Activated CD4-positive, alpha-beta T cell treated with anti-CD3 and anti-CD28 coated beads for 24 hours (primary cell): Measurements from ENCODE around the gene TBC1D7.
"Not testable (repeated sequence)": the region's sequence is repeated elsewhere in the genome, so short reads cannot be mapped to it uniquely, and the experiment has no call there.

ENCODE experiments used
- DNase-seq, 2 donors: peaks; one replicate each; pipeline ENCODE4 v3.0.0-alpha.2; 2020; ENCODE audit warnings: low read depth in 2 of 2

Gene TBC1D7

DNA sequence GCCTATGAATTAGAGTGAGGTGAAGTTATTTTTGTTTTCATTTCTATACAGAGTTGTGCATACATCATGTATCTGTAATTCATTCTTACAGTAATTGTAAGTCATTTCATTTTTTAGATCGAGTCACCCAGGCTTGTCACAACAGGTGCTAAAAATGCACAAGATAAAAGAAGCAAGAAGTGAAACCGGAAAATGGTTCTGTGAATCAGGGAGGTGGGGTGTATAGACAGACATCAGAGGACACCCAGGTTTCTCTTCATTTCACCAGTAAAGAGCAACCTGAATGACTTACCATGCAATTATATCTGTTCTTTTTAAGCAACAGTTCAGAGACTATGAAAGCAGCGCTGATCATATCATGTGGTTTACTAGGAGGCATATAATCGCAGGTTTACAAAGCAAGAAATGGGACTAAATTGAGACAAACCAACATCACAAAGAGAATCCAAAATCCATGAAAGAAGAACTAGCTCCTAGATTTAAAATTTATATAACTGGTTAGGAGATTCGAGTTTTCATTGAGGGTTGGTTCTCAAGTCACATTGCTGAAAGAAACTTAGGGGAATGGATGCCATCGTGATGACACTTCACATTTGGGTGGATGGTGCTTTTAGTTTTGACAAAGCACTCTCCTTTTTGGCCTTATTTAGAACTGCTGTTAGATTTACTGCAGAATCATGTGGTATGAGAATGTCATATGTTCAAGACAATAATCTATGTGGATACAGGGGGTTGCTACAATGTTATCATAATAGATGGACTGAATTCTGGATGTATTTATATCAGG, 27.9 kb upstream of the TBC1D7 start:
- peak in 1 of 2 donors; percentile 33 for DNase-seq

DNA sequence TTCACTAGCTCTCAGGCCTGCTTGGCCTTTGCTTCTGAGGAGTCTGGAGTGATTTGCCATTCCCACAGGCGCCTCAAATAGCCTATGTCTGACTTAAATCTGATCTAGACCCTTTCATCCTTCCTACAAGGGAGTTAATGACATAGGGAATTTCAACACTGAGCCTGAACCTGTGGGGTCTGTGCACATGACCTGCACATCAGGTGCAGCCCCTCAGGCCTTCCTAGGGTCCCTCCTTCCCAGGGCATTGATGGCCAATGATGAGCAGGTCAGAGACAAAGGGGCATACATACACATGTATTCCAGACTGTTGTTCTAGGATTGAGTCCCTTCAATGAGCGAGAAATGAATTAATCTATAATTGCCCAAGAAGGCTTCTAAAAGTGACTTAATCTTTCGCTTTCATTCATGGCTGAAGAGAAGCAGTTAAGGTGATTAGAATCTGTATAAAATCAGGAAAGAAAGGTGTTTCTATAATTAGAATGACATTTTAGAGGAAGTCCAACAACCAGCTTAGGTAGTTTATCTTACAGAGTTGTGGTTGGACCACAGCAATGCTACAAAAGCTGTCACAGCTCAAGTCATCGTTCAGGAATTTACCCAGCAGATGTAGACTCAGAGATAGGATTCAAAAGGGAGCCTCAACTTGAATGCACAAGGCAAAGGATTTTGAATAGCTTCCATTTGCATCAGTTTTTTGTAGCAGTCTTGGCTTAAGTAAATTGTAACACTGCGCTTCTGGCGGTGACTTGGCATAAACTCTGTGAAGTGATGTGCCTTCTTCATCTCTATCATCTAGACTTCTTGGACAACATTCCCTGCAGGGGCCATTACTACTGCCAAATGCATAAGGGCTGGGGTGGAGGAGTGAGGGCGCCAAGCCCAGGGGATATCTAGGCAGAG, 27.0 kb upstream of the TBC1D7 start:
- DNase-seq: no peak

DNA sequence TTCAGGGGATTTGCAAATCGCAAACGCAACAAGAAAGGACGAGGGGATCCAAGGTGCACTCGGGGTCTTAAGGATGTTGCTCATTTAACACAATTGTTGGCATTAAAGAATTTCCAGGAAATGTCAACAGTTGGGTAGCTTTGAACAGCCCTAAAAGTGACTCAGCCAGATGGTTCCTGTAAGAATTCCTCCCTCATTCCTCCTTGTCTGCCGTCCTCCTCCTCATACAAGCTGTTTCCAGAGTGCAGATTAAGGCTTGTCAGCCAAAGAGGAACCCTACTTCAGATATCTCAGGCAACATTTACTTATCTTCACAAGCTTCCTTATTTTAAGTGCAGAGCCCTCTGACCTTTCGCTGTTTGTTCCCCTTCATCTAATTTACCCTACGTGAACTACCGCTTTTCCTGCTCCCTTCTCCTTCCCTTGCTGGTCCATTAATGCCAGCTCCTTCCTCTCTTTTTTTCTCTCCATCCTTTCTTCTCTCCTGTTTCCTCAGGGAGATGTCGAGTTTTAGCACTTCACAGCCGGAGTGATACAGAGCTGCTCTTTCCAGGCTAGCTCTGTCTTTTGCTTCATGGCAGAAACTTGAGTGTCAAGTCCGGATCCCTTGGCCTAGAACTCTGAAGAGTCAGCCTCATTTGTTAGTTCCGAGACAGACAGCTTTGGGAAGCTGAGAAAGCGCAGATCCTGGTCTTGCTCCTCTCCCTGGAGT, 26.1 kb upstream of the TBC1D7 start:
- DNase-seq: no peak

DNA sequence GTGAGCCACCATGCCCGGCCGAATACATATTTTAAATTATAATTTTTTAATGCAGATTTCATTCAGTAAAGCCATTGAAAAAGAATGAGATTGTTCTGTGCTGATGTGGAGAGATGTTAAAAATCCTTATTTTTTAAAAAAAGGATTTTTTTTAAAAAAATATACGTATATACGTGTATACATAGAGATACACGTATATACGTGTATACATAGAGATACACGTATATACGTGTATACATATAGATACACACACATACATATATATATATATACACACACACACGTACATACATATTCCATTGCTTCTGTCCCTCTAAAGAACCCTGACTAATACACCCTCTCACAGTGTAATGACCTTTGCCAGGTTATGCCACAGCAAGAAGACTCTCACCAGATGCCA, 23.8 kb upstream of the TBC1D7 start:
- no peak for DNase-seq

DNA sequence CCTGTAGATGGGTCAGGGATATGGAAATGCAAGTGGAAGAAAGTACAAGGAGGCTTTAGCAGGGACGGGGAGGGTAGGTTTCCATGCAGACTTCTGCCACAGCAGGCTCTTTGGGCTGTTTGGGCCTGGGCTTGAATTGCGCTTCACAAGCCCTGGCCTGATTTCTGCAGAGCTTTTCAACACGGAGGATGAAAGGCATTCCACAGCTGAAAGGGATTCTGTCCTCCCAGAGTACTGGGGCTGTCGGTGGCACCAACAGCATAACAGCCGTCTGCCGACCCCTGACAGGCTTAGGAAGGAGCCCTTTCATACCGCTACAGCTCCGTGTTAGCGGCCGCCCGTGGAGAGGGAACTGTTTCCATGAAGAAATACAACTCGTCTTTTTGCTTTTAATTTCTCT, 22.9 kb upstream of the TBC1D7 start:
- no peak for DNase-seq

DNA sequence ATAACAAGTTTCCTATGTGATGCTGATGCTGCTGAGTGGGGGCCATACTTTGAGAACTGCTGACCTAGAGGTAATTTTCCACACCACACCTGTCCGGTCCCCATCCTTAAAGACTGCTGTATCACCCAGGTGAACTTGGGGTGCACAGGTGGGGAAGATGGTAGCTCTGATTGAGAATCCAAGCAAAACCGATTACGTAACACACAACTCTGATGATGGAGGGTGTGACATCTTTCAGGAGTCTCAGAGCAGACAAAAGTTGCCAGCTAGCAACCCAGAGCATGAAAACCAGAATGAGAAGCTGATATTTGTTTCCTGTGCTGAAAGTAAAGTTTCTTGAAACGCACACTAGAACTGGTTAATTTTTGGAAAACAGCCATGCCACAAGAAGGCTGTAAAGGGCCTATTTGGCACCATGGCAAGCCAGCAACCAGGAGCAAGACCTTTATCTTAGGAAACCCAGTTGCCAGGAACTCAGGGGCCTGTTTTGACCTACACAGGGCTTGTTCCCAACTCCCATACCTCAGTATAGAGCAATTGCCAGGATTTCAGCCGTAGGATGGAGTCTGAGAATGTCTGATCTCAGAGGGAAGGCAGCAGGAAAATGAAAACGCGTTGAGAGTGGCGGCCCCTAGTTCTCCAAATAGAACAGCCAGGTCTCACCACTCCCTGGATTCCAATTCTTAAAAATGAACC, 21.6 kb upstream of the TBC1D7 start:
- no peak for DNase-seq

DNA sequence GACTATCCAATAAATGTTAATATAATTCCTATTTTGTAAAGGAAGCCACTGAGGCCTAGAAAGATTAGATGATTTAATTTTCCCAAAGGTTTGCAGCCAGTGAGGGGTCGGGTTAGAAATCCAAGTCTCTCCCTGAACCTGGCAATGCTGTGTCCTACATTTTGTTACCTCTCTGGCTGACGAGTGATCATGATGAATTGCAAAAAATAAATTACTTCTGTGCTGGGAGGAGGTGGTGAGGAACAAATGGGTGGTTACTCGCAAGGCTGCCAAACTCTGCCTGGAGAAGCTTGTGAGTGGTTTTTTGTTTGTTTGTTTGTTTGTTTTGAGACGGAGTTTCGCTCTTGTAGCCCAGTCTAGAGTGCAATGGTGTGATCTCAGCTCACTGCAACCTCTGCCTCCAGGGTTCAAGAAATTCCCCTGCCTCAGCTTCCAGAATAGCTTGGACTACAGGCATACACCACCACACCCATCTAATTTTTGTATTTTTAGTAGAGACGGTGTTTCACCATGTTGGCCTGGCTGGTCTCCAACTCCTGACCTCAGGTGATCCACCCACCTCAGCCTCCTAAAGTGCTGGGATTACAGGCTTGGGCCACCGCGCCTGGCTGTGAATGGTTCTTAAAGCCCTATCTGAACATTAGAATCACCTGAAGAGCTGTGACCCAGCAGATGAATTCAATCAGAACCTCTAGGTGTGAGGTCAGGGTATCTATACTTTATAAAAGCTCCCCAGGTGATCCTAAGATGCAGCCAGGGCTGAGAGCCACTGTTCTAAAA, 20.2 kb upstream of the TBC1D7 start:
- DNase-seq: no peak

DNA sequence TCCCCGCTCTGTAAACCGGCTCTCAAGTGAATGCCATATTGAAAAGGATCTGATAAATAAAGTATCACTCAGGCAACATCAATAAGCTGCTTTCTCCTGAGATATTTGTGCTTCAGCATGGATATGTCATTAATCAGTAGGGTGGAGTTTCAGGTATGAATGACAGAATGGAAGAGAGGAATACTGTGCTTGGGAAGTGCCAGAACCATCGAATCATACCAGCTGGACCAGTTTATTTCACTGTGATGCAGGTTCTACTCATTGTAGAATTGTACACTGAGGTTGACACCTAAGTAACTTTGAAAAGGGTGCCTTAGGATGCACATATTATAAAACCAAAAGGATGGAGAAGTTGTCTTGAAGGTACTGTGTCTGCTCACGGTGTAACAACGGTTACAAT, 17.9 kb upstream of the TBC1D7 start:
- DNase-seq: no peak

DNA sequence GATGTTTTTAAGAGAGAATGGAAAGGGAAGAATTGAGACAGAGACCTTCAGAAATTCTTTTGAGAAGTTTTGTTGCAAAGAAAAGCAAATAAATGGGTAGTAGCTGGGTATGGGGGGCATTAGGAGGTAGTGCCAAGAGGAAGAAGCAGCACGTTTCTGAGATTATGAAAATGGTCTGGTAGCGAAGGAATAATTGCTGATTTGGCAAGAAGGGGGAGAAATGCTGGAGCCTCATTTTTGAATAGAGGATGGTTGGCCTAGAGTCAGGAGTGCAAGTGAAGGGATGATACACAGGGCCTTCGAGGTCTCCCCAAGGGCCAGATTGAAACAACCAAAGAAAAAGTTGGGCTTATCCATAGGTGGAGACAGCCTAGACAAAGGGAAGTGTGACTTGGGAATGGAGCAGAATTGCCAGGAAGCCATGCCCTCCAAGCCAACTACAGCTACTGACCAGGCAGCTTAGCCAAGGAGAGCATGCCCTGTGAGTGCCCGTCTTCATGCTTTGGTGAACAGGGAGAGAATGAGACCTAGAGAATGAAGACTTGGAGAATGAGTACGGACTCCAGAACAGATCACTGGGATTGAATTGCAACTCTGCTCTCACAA, 14.2 kb upstream of the TBC1D7 start:
- no peak for DNase-seq

DNA sequence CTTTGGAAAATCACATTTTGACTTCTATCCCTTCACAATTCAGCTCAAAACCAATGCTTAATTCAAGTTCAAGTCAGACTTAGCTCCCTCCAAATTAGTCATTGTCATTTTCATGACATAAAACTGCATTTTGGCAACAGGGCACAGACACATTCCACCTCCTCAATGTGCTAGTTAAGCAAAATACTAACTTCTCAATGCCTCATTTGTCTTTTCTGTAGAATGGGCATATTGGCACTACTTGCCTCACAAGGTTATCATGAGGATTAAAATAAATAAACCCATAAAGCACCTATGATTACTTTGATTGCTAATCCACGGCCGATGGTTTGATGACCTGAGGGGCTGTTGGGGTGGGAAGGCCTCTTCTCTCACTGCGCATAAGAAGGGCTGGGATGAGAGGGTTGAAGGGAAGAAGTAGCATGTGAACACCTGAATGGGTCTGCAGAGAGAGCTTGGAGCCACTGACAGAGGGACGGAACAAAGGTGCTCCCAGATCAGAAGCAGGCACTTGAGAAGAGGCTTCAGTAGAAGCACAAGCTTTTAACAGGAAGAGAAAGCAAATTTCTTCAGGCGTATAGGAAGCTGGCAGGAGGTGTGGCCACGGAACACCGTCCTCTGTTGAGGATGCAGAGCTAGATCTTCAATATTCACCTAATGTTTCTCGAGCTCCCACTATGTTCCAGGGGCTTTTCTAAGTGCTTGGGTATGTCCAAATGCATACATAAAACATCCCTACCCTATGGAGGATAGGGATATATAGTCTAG, 11.7 kb upstream of the TBC1D7 start:
- DNase-seq: no peak

DNA sequence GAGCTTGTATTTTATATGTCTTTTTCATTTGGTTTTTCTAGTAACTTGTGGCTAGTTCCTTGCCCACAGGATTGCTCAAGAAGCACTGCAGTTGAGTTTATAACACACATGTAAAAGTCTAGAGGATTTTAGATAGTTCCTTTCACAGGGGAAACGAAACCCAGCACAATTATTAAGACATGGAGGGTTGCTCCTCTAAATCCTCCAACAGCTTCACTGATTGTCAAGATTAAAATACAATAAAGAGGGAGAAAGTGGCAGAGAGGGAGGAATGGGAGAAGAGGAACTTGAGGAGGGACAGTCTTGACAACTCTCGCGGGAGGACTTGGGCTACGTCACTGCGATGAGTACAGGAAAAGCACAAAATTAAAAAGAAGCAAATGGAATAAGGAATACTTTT, 9.7 kb upstream of the TBC1D7 start:
- DNase-seq: no peak

DNA sequence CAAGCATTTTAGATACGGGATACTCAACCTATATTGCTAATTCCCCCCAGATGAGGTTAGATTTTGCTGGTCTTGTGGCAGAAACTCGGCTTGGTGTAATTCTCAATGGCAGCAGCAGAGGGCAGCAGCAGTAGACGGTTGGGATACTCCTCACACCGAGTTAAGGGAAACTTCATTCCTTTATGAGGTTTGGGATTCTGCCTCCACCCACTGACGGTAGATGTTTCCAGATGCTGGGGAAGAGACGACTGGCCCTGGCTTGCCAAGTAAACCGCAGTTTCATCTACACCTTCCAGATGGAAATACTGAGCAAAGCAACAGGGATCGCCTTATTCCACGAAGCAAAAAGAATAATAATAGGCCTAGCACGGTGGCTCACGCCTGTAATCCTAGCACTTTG, 8.2 kb upstream of the TBC1D7 start:
- peak; percentile 63 to 85 for DNase-seq

DNA sequence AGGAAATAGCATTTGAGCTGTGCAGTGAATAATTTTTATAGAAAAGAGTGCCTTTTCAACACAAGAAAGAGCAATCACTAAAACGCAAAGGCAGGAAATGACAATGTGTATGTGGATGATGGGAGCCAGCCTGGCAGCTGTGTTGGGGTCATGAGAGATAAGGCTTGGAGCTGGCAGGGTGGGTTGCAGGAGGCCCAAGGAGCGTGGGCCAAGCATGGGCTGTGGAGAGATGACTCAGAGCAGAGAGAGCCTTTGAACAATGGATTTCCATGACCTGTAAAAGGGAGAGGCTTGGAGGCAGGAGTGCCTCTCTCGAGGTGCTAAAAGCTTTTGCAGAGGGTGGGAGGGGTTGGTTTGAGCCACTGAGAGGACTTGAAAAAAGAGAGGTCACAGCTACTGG, 6.6 kb upstream of the TBC1D7 start:
- DNase-seq: no peak

DNA sequence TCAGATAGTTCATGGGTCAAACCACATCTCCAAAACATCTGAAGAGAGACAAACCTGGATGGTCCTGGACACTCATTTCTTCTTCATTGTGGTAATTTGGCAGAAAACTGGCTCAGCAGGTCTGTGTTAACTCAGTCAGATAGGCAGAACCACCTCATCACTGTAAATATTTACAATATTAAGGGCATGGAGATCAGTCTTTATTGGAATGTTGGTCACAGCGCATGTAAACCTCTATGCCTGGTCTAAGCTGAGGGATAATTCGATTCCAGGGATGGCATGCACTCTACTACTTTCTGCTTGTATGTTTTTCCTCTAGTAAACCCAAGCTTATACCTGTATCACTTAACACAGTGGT, 4.0 kb upstream of the TBC1D7 start:
- no peak for DNase-seq

DNA sequence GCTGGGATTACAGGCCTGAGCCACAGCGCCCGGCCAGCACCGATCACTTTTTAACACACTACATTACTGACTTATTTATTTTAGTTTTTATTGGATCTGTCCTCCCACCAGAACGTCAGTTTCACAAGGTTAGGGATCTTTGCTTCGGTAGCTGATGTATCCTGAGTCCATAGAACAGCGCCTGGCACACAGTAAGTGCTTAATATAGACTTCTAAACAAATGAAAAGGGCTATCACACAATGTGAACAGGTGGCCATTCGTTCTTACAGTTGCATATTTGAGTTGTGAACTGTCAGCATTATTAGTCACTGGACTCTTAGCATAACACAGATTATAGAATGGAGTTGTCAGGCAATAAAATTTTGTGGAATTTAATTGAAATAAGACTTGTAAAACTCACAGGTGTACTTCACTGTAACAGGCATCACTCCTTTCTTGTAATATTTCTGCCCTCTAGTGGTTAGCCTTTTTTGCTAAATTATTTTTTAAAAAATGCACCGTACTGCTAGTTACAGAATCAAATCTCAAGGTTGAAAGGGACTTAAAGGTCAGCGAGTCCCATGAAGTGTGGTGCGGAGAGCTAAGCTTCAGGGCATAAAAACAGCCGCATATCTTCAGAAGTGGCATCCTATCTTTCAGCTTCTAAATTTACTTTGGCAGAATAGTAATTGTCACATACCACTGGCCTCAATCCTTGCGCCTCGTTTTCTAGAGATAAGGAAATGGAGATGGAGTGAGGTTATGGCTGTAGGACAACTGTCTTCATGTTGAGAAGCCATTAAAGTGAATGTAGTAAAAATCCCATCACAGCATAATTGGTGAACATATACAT, 3.4 kb upstream of the TBC1D7 start:
- DNase-seq: no peak

DNA sequence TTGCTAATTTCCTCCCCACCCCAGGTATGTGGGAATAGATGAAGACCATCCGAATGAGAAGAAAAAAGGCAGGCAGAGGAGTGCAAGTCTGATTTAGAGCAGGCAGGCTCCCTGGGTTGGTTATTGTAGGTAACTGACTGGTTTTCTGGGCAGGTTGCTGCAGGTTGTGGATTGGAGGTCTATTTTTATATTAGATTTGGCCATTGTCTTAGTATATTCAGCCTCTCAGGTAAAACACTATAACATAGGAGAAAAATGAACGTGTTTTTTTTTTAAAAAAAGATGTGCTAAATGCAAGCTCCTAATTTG, 492 bp upstream of the TBC1D7 start:
- no peak for DNase-seq

DNA sequence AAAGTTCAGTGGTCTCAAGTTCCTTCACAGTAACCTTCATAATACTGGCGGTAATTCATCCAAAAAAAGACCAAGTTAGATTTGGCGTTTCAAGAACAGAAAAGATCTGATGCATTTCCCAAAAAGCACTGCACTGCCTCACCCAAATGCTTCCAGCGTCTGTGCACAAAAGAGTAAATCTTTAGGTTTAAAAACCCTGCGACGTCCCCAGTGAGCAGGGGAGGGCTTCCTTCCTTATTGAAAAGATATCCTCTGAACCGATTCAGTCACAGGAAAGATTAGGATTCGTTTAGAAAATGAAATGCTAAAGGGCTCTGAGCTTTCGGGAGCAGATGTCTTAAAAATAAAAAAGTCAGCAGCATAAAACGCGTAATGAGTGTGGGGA, 654 bp downstream of the TBC1D7 start:
- no peak for DNase-seq

DNA sequence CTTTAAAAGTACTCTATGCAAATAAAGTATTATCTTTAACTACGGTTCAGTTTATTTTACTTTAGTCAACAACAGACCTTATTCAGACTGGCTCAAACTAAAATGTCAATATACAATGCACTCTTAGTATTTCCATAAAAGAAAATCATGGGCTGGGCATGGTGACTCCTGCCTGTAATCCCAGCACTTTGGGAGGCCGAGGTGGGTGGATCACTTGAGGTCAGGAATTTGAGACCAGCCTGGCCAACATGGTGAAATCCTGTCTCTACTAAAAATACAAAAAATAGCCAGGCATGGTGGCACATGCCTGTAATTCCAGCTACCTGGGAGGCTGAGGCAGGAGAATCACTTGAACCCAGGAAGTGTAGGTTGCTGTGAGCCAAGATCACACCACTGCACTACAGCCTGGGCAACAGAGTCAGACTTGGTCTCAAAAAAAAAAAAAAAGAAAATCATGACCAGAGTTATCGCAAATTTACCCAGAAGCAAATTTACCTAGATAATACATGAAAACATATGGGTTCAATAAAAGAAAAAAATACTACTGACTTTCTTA, 2.2 kb downstream of the TBC1D7 start:
- not testable (repeated sequence) for DNase-seq
